ENCODE results near the gene C11orf24.

The C11orf24 gene

DNA sequence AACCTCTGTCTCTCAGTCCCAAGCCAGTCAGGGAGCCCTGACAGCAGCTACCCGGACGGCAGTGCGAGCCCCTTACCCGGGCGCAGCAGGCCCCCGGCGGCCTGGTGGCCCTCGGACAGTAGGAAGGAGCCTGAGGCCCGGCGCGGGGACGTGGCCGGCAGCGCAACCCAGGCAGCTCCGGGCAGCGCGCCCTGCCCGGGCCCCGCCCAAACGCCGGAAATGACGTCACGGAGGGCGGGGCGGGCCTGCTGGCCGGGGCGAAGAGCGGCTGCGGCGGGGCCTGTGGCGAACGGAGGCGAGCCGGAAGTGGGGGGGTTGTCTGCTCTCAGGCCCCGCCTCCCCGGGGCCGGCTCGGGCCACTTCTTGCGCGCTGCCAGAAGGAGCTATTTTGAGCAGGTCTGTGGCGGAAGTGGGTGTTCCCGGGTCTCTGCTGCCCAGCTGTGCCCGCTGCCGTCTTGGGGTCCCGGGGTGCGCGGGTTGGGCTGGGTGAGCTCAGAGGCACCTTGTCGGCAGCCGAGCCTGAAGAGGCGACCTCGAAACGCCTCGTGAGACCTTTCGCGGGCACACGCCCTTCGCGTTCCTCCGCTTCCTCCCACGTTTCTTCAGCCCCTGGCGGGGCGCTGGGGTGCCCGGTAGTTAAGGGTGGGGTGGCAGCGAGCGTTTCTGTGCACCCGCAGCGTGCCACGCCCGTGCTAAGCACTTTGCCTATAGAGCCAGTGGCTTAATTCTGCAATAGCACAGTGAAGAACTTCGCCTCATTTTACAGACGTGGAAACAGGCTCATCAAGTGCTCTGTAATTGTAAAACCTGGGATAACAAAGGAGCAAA, at the start of gene C11orf24:
Gene C11orf24, minus strand, starts transcription at position 193 of the 828 bp plus-strand sequence. CDS start 8,206 bp downstream, outside the sequence.
- in situ Hi-C loops (cut with HindIII; ENCODE audit: low sequenced_read_pairs) = no loop called here

DNA sequence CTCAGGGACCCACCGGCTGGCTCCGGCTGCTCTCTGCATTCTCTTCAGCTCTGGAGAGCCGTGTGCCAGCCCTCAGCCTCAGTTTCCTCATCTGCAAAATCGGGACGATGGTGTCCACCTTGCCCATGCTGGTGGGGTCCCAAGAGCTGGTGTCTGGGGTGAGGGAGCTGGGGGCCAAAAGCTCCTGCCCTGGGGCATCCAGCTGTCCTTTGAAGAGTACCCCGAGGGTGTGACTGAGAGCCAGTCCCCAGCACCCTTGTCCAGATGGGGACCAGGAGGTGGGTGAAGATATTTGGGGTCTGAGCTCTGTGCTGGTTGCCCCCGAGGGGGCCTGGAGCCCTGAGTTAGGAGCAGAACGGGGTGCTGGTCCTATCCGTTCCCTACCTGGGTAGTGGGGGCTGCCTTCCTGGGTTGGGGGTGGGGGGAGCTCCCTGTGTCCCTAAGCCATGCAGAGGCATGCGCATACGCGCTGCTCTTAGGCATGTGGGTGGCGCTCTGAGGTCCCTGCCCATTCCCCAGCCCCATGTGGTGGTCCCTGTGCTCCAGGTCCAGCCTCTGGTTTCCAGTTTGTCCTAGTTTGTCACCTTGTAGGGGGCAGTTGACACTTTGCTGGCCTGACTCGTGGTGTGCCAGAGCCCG, 45.5 kb upstream of the C11orf24 start:
- in situ Hi-C loops (cut with HindIII; ENCODE audit: low sequenced_read_pairs) = no loop called here

DNA sequence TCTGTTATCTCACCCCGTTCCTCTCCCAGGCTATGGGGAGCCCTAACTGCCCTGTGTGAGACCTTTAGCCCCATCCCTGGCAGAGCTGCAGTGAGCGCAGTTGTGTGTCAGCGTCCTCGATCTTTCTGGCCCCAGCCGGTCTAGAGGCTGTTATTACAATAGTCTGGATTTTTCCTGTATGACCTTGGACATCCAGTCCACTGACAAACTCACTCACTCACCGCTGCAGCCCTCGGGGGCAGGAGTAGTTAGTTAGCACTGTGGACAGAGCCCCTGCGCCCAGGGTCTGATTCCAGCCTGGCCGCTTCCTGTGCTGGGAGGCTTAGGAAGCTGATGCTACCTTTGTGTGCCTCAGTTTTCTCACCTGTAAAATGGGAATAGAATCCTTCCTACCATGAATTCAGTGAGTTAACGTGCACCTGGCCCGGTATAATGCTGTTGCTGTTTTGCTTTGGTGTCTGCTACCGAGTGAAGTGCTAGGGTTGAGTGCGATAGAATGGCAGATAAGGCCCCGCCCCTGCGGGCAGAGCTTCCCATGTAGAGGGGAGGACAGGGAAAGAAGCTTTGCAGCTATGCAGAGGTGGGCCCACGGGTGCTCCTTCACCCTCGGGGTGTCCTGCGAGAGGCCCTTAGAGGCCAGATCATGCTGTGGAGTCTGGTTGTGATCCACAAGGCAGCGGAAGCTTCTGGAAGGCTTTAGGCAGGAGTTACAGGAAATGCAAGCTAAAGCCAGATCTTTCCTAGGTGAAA, 43.6 kb upstream of the C11orf24 start:
- in situ Hi-C loops (cut with HindIII; ENCODE audit: low sequenced_read_pairs) = no loop called here

DNA sequence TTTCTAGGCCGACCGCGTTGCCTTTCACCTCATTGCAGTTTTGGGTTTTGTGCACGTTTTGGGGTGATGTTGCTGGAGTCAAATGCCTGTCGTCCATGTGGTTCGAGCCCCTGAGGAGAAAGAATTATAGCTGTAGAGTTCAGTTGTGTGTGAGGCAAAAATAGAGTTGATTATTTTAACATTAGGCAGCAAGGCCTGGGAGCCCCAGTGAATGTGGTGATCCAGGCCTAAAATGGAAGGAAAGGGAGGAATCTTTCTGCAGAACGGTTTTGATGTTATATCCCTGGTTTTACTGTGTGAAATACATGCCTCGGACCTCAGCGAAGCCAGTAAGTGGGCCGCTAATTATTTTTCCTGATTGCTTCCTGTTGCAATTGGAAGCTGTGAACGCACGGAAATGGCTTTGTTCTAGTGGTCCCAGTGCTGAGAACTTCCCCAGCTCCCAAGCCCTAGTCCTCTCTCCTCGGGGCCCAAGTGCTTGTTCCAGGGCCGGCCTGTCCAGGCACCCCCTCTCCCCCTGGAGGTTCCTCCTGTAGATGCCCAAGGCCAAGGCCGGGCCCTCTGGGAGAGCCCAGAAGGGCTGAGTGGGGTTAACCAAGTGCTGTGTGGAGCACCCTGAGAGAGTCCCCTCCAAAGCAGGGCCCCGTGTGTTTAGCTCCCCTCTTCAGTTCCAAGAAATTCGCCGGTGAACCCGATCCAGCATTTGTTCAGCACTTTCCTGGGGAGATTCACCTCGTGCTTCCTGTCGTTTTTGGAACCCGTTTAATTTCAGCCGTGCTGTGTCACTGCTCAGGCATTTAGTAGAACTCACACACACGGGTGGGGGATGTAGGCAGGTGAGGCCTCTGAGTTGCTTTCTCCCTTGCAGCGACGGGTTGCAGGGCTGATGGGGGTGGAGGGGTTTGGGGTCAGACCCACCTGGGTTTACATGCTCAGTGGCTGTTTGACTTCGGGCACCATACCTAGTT, 42.7 kb upstream of the C11orf24 start:
- in situ Hi-C loops (cut with HindIII; ENCODE audit: low sequenced_read_pairs) = no loop called here

DNA sequence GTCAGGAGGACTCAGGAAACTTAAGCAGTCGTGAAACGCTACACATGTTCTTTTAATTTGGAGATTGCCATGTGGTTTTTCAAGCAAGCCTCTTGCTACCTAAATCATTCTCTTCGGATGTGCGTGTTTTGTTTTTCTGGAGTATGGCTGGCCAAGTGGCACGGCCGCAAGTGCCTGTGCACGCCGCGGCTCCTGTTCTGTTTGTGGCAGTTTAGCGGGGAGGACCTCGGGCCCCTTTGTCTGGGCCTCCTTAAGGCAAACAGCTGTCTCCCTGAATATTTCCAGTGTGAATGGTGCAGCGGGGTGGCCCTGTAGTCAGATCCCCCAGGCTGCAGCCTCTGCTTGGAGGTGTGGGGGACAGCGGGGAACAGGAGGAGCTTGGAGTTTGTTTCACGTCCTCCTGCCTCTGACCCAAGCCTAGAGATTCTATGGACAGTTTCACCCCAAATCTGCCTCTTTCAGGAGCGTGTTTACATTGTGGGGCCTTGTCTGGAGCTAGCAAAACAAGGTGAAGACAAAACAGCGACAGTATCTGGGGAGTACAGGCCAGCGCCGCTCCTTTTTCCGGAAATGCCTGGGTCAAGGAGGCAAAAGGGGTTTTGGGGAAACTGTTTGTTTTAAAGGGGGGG, 41.9 kb upstream of the C11orf24 start:
- in situ Hi-C loops (cut with HindIII; ENCODE audit: low sequenced_read_pairs) = no loop called here

DNA sequence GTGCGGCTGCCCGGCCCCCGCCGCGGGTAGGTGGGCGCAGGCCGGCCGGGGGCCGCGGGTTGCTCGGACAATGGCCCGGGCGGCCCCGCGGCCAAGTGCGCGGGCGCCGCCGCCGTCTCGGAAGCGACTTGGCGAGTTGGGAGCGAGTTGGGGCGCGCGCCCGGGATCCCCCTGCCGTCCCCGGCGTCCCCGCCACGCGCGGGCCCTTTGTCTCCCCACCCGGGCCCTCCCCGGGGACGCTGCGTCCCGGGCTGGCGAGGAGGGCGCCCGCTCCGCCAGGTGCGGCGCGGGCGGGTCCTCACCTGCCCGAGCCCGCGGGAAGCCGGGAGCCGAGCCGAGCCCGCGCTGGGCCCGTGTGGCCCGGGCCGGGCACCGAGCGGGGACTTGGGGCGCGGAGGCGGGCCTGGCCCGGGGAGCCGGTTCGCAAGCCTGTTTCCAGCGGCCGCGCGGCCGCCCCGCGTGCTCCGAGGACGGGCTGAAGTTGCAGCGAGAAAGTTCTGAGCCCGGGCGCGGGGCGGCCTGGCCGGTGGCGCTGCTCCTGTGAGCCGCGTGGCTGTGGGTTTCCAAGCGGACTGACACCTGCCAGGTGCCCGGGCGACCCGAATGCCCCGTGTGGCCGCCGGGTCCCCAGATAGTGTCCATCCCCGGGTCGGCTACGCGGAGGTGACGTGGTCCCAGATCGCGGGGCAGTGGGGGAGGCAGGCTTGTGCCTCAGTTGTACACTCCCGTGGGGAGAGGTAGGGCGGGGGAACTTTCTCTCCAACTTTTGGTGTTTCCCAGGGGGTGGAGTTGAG, 41.2 kb upstream of the C11orf24 start:
- in situ Hi-C loops (cut with HindIII; ENCODE audit: low sequenced_read_pairs) = no loop called here

DNA sequence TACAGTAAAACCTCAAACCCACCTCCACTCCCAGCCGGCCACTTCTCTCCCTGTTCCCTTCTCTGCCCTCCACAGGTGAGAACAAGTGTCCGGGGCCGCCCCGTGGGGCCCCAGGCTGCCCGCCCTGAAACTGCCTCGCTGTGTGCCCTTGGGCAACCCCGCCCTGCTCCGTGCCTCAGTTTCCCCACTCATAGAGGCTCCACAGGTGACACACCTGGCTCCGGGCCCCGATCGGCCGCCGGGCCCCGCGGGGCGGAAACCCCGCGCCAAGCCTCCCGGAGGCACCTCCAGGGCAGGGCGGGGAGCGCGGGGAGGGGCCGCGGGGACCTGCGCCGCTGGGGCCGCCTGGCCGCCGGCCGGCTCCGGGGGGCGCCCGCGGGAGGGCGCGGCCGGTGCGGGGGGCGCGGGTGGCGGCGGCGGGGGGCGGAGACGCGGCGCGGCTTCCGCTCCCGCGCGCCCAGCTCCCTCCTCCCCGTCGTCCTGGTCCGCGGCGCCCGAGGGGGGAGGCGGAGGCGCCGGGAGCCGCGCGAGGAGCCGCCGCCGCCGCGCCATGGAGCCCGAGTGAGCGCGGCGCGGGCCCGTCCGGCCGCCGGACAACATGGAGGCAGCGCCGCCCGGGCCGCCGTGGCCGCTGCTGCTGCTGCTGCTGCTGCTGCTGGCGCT, 40.5 kb upstream of the C11orf24 start, which contains the start of gene LRP5:
Gene LRP5, plus strand, starts transcription at position 475 of the 663 bp plus-strand sequence. Its CDS starts 124 bp downstream, at position 599.
- in situ Hi-C loops (cut with HindIII; ENCODE audit: low sequenced_read_pairs) = no loop called here

DNA sequence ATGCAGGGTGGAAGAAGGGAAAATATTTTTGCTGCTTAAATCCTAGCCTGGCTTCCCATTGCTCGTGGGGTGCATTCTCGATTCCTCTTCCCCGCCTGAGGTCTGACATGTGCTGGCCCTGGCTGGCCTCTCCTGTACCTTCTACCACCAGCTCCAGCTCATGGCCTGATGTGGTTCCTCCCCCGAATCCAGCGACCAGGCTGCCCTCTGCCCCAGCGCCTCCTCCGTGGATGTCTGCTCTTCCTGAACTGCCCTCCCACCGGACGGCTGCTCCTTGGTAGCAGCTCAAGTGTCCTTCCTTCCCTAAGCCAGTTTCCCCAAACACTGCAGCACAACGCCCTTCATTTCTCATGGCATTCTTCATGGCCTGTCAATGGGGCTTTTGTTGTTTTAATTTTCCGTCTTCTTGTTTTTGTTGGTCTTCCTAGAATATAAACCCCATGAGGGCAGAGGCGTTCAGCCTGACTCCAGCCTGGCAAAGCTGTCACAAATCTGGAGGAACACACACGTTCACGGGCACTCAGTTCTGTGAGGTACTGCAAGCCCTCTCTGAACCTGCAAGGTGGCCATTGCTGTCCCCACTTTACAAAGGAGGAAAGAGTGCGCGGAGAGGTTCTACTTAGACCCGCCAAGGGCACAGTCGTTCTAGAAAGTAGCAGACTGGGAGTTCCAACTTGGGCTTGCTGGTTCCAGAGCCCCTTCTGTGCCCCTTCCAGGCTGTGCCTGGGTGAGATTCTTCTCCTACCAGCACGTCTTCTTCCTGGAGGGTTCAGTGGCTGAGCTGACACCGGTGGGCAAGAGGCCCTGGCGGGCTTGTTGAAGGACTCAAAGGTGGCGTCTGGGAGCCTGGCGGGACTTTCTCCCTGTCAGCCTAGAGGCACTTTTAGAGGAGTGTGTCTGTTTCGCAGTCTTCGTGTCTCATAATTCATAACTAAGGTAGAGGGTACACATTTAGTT, 39.7 kb upstream of the C11orf24 start:
- in situ Hi-C loops (cut with HindIII; ENCODE audit: low sequenced_read_pairs) = no loop called here

DNA sequence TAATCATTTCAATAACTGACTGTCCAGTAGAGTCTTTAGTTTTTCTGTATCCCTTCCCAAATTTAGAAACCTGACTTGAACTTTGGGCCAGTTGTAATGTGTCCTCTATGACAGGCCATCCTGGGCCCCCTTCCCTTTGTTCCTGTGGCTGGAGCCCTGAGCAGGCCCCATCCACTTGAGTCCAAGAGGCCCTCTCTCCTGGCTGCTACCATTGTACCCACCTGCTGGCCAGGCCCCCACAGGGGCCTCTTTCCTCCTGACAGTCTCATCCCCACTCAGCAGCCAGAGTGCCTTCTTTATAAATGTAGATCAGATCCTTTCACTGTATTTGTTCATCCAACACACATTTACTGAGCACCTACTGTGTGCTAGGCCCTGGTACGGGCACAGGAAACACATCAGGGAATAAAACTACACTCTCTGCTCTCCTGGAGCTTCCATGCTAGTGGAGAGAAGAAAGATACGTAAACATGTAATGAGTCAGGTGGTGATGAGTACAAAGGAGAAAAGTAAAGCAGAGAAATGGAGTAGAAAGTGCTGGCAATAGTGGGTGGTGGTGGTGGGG, 37.9 kb upstream of the C11orf24 start:
- in situ Hi-C loops (cut with HindIII; ENCODE audit: low sequenced_read_pairs) = no loop called here

DNA sequence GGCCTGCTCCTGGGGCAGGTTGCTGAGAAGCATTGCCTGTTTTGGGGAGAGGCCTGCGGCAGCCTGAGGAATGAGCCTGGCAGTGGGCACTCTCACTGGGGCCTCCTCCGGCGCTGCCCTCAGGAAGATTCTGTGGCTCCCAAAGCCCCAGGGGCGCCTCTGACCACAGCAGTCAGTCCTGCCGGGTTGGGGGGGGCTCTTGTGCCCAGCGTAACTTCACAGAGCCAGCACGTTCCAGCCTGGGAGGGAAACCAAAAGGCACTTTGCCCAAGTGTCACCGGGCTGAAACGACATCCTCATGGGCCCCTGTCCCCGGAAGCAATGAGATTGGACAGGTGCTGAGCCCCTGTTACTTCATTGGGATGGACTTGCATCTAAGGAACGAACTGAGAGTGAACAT, 36.3 kb upstream of the C11orf24 start:
- in situ Hi-C loops (cut with HindIII; ENCODE audit: low sequenced_read_pairs) = no loop called here

DNA sequence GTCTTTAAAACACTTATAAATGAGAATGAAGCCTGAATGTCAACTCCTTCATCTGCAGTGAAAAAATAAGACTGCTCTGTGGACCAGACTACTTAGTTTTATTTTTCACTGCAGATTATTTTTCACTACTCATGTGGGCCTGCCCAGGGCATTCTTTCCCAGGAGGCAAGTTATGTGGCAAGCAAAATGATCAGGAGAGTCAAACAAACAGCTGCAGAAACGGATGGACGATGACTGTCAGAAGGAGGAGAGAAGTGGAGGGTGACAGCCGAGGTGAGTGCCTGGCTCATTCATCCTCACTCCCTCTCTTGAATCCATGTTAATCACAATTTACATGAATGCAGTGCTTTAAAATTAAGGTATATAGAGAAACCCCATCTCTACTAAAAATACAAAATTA, 34.9 kb upstream of the C11orf24 start:
- in situ Hi-C loops (cut with HindIII; ENCODE audit: low sequenced_read_pairs) = no loop called here

DNA sequence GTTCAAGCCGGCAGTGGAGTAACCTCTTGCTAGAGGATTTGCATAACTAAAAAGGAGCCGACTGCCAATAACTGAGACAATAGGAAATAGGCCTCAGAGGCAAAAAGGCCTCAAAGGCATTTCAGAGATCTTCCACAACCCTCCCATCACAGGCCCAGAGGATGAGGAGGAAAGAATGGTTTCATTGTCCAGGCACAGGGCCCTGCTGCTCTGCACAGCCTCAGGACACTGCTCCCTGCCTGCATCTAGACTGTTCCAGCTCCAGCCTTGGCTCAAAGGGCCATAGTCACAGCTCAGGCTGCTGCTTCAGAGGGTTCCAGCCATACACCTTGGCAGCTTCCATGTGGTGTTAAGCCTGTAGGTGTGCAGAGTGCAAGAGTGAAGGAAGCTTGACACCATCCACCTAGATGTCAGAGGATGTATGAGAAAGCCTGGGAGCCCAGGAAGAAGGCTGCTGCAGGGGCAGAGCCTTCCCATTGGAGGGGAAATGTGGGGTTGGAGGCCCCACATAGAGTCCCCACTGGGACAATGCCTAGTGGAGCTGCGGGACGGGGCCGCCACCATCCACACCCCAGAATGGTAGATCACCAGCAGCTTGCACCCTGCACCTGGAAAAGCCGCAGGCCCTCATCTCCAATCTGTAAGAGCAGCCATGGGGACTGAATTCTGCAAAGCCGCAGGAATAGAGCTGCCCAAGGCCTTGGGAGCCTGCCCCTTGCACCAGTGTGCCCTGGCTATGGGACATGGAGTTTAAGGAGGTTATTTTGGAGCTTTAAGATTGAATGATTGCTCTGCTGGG, 32.4 kb upstream of the C11orf24 start:
- in situ Hi-C loops (cut with HindIII; ENCODE audit: low sequenced_read_pairs) = no loop called here

DNA sequence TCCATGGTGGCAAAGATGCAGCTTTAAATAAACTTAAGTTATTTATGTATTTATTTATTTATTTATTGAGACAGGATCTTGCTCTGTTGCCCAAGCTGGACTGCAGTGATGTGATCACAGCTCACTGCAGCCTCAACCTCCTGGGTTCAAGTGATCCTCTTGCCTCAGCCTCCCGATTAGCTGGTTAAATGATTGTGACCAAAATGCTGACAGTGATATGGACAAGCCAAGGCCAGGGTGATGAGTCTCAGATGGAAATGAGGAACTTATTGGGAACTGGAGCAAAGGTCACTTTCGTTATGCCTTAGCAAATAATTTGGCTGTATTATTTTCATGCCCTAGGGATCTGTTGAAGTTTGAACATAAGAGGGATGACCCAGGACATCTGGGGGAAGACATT, 31.3 kb upstream of the C11orf24 start:
- in situ Hi-C loops (cut with HindIII; ENCODE audit: low sequenced_read_pairs) = no loop called here

DNA sequence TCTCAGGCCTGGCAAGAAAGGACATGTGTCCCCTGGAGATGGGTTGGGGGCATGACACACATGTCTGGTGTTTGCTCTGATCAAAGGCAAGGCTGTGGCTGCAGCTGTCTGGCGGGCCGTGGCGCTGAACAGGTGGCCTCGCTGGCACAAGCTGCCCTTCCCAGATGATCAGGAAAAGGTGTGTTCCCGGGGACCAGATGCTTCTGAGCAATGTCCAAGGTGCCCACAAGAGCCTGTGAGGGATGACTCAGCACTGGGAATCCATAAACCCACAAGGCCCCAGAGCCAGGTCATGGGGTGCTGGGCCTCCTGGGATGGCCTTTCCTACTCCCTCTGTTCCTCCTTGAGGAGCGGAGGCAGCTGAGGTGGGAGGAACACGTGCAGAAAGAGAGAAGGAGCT, 30.9 kb upstream of the C11orf24 start:
- in situ Hi-C loops (cut with HindIII; ENCODE audit: low sequenced_read_pairs) = no loop called here

DNA sequence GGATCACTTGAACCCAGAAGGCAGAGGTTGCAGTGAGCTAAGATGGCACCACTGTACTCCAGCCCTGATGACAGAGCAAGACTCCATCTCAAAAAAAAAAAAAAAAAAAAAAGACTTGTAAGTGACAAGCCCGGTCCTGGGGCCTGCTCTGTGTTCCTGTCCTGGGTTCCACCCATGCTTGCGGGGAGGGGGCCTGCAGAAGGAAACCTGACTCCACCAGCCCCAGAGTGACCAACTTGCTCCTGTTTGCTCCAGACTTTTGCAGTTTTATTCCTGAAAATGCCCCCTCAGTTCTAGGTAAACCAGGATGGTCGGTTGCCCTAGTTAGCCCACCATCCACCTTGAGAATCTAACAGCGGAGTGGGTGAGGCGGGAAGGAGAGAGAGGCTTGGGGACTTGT, 30.5 kb upstream of the C11orf24 start:
- in situ Hi-C loops (cut with HindIII; ENCODE audit: low sequenced_read_pairs) = no loop called here

DNA sequence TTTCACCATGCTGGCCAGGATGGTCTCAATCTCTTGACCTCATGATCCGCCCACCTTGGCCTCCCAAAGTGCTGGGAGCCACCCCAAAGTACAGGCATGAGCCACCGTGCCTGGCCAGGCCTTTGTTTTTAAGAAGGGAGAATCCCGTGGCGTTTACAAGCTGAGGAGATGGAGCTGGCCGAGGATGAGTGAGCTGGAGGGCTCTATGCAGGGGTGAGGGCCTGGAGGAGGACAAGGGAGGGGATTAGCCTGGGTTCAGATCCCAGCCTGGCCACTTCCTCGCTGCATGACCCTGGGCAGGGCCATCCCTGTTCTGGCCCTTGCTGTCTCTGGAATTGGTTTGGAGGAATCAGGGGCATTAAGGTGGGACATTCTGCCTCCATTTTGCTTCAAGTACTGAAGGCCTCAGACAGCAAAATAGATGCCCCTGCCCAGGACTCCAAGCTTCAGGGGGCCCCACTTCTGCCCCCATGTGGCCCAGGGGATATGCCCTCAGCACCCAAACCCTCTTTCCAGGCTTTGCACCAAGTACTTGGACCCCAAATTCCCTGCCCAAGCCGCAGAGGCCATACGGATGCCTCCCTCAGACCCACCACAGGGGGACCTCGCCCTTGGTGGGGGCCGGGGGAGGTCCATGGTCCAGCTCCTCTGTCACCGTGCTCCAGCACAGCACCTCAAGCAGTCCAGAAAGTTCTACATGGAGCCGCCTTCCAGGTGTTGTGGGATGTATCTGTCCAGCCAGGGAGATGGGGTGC, 28.5 kb upstream of the C11orf24 start:
- in situ Hi-C loops (cut with HindIII; ENCODE audit: low sequenced_read_pairs) = no loop called here
